ENCODE measurements around the gene TRIM49C. TPM values are rescaled to one million over a fixed set of nuclear protein-coding genes. Genes with fewer than 3 reads are reported as not detected.

TRIM49C gene
- total RNA-seq: not detected in 2 replicates

GRCh38 chr11:90030806-90031205 is at the start of gene TRIM49C:
Gene TRIM49C, plus strand, starts transcription at chr11:90031106. Its CDS starts 4,106 bp downstream, at chr11:90035212.

GRCh38 chr11:90085650-90086049 is 54.7 kb downstream of the TRIM49C start, which contains the start of gene UBTFL1:
Gene UBTFL1, plus strand, starts transcription at chr11:90085950. Its CDS starts 0 bp downstream, at chr11:90085950.

Small RNAs within 50 kb of the gene (small RNA-seq; reads per million reads assigned to genes)
- gene AP000827.1: not detected

Other genes starting within 250 kb of the TRIM49C start
- gene TRIM49, start 222.5 kb upstream of the TRIM49C start, total RNA-seq: not detected in 2 replicates
- gene TRIM64B, start 152.6 kb upstream of the TRIM49C start, total RNA-seq: not detected in 2 replicates
- gene TRIM49D1, start 108.9 kb upstream of the TRIM49C start, total RNA-seq: under 0.01 and 0.11 TPM in 2 replicates
- gene TRIM49D2, start 107.0 kb upstream of the TRIM49C start, total RNA-seq: not detected in 2 replicates
- gene TRIM64, start 65.1 kb upstream of the TRIM49C start, total RNA-seq: not detected in 2 replicates
- not detected in 2 replicates for gene UBTFL1, start 54.8 kb downstream of the TRIM49C start, total RNA-seq
- 0.87 and 2.7 TPM in 2 replicates for gene NAALAD2, start 103.6 kb downstream of the TRIM49C start, total RNA-seq
- gene CHORDC1, start 191.9 kb downstream of the TRIM49C start, total RNA-seq: 25.5 and 32.5 TPM in 2 replicates

All from placental epithelial cell (primary cell).